ENCODE data around the gene PEAK1. TPM values are rescaled to one million over a fixed set of nuclear protein-coding genes. Genes with fewer than 3 reads are reported as not detected.

PEAK1 gene
- total RNA-seq, 1 donor from 2014 or later, result 66.6 TPM

DNA sequence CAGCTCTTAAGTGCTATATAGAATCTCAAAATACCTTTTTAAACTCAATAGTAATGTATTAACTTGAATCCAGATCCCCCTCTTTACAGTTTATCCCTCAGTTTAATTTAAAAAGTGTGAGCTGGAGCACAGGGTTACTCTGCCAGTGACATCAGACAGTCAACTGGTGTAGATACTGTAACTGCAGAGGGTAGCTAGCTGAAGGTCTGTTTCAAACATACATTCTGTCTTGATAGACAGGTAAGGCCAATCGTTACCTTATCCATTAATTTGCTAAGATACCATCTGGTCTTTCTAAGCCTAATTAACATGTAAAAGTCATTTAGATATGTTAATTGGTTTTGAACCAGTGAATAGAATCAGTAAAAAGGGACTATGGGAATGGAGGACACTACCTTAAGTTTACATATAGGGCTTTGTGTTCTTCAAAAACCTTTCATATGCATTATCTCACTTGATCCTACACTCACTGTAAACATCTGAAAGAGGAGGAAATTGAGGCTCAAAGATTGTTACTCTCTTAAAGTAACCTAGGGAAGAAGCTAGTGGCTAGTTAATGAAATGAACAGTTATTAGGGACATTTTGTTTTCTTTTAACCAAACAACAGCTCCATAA lies 289.5 kb downstream of the PEAK1 start:
- no peak for ATAC-seq
- DNase-seq (ENCODE audit: missing footprints), result no peak
- intact Hi-C loops (cut with DNase I), result no loop called here

DNA sequence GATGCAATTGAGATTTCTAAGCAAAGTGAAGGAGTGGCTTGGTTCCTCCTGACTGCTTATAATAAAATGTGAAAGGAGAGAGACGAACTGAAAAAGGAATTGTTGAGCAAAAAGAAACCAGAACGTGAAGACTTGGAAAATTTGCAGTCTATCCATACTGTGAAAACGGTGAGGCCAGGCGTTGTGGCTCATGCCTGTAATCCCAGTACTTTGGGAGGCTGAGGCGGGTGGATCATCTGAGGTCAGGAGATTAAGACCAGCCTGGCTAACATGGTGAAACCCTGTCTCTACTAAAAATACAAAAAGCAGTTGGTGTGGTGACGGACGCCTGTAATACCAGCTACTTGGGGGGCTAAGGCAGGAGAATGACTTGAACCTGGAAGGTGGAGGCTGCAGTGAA lies 292.3 kb downstream of the PEAK1 start:
- ATAC-seq (no peak), DNase-seq (ENCODE audit: missing footprints) (no peak)
- intact Hi-C loops (cut with DNase I), result no loop called here

- ATAC-seq, result peak; percentile 52
- intact Hi-C loops (cut with DNase I), result no loop called here
- DNase-seq (ENCODE audit: missing footprints), result no peak
Observed at GRCh38 chr15:77126529-77127326, 293.2 kb downstream of the PEAK1 start.

DNA sequence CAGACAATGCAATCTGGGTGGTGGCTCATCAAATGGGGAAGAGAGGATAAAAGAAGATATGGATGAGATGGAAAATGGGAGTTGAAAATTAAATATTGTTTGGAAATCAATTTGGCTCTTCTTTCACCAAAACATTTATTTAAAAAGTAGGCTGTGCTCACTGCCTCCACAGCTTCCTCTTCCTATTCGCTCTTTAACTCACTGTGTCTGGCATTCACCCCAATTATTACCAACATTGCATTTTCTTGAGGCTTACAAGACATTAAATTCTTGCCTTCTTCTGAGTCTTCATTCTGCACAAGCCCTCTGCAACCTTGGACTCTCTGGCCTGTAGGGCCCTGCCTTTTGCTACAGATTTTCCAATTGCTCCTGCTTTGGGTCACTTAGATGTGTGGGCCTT lies 296.1 kb downstream of the PEAK1 start:
- ATAC-seq, result no peak
- no peak for DNase-seq (ENCODE audit: missing footprints)
- intact Hi-C loops (cut with DNase I), result no loop called here

DNA sequence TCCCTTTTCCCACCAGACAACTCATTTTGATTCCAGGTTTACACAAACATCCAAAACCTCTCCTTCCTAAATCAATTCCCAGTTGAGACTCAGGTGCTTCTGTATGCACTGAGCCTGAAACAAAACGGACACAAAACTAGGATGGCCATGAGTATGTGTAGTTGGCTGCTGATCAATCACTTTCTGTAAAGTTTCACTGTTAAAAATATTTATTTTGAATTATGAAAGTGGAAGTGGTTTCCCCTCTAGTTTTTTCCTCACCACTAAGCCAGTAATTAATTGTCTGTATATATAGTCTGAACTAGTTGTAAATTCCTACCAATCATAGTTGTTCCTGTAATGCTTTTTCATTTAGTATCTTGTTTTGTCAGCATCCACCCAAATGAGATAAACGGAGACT lies 297.3 kb downstream of the PEAK1 start:
- intact Hi-C loops (cut with DNase I), result no loop called here
- no peak for ATAC-seq
- DNase-seq (ENCODE audit: missing footprints), result no peak

DNA sequence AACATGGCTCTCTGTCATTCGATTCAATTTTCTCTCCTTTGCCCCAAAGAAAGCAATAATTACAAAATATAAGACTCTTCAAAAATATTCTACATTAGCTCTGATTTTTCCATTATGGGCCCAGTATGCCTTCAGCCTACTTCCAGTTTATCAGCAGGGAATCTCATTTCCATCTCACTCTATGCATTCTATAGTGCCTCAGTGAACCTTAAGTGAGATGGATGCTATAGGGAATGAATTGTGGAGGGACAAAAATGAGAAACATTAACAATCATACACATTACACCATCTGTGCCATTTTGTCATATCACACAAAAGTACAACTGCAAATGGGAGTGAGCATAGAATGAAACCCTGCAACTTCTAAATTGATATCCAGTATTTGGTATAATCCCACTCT lies 298.3 kb downstream of the PEAK1 start:
- intact Hi-C loops (cut with DNase I), result no loop called here
- no peak for DNase-seq (ENCODE audit: missing footprints)
- ATAC-seq, result no peak

GRCh38 chr15:77120576-77120975 lies 299.3 kb downstream of the PEAK1 start:
- ATAC-seq (no peak), DNase-seq (ENCODE audit: missing footprints) (no peak)
- intact Hi-C loops (cut with DNase I), result no loop called here

DNA sequence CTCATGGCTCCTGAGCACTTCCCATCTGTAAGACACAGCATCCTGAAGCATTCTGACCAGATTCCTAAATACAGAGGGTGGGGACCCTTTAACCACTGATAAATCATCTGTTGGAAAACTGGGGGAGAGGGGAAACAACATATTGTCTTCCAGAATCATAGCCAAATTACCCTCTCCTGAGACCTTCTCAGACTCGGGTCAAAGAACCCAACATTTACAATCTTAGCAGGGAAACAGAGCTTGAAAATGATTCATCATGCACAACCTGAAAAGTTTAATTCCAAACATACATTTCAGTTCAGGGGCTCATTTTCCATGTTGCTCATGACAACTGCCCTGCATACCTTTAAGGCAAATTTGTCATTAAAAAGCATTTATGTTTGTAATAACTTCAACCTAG lies 300.5 kb downstream of the PEAK1 start:
- DNase-seq (ENCODE audit: missing footprints) (no peak), ATAC-seq (no peak)
- intact Hi-C loops (cut with DNase I), result loop anchor here (1.0 to 5.0 kb wide), 3 partner anchors 68 to 423 kb away; no protein-coding TSS in a partner anchor

DNA sequence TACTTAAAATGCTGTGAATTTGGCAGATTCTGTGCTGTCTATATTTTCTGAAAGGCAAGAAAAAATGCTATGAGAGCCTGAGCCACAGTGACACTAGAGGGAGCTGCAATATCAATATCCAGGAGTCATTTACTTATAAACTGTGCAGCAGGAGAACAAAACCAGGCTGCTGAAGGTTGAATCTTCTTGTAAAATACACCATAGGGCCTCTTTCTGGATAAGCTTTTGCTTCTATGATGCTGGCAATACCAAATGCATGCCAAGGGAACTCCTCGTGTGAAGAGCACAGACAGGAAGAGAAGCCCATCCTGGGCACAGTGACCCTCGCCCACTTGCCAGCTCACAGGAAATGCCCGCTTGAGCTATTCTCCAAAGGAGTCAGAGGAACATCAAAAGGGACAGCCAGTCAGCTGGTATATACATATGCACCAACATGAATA lies 301.0 kb downstream of the PEAK1 start:
- no peak for DNase-seq (ENCODE audit: missing footprints)
- intact Hi-C loops (cut with DNase I), result loop anchor here (1.0 to 5.0 kb wide), 3 partner anchors 68 to 424 kb away; no protein-coding TSS in a partner anchor

GRCh38 chr15:77115179-77115578 lies 304.7 kb downstream of the PEAK1 start:
- ATAC-seq, result no peak
- intact Hi-C loops (cut with DNase I), result loop anchor here (5.0 kb wide), 1 partner anchor 72 kb away; no protein-coding TSS in a partner anchor
- no peak for DNase-seq (ENCODE audit: missing footprints)

More for the DNA sequence above, 301.0 kb downstream of the PEAK1 start:
- peak; percentile 58 for ATAC-seq

DNA sequence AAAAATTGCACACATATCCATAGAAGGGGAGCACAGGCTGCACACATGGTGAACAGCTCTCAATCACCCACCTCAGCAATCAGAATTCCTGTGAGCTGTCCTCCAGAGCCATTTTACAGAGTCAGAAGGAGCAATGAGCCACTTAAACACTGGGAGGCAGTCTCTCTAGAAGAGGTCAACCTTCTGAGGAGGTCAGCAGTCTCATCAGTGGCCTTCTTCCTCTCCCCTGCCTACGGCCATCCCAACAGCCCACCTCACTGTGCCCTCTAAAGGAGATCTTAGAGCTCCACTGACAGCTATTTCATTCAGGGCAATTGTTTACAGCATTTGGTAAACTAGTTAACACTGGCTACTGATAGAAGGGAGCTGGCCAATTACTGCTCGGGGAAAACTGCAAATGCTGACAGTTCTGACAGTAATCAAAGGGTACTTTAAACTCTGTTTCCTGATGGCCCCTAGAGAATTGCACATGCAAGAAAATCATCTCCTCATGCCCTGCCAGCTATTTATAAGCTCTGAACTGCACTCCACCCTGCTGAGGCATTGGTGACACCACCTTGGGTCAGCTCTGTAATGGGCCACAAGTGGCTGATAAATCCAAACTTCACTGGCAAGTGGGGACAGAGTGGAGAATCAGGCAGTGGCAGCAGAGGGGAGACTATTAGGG lies 306.9 kb downstream of the PEAK1 start:
- ATAC-seq, result no peak
- intact Hi-C loops (cut with DNase I), result no loop called here

GRCh38 chr15:77111789-77112188 lies 308.1 kb downstream of the PEAK1 start:
- intact Hi-C loops (cut with DNase I), result no loop called here
- DNase-seq (ENCODE audit: missing footprints) (no peak), ATAC-seq (no peak)

More for the DNA sequence above, 306.9 kb downstream of the PEAK1 start:
- DNase-seq (ENCODE audit: missing footprints), result no peak

- intact Hi-C loops (cut with DNase I), result loop anchor here (5.0 kb wide), 2 partner anchors 35 to 525 kb away; partner anchors contain the start of genes LINGO1 and TSPAN3
- ATAC-seq, result peak; percentile 62
- DNase-seq (ENCODE audit: missing footprints), result no peak
Observed at GRCh38 chr15:77107531-77108355, 312.2 kb downstream of the PEAK1 start.

DNA sequence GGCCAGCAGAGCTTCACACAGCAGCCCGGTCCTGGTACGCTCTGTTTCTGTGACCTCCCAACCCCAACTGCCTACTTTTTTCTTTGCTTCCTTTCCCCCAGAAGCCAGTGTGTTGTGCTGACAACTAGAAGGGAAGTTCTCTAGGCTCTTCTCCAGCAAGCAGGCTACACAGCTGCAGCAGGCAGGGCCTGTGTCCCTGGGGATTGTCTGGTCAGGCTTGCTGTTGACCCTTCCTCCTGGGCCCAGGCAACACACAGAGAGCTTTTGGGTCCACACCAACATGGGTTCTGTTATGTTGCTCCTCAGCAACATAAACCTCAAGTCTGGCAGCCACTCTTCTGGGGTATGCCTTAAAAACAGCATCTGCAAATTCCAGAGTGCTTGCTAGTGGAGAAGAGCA lies 312.8 kb downstream of the PEAK1 start:
- ATAC-seq, result peak; percentile 79
- no peak for DNase-seq (ENCODE audit: missing footprints)
- intact Hi-C loops (cut with DNase I), result loop anchor here (5.0 kb wide), 2 partner anchors 35 to 525 kb away; partner anchors contain the start of genes LINGO1 and TSPAN3

GRCh38 chr15:77104155-77104554 lies 315.7 kb downstream of the PEAK1 start:
- DNase-seq (ENCODE audit: missing footprints), result no peak
- ATAC-seq, result peak; percentile 72
- intact Hi-C loops (cut with DNase I), result no loop called here

DNA sequence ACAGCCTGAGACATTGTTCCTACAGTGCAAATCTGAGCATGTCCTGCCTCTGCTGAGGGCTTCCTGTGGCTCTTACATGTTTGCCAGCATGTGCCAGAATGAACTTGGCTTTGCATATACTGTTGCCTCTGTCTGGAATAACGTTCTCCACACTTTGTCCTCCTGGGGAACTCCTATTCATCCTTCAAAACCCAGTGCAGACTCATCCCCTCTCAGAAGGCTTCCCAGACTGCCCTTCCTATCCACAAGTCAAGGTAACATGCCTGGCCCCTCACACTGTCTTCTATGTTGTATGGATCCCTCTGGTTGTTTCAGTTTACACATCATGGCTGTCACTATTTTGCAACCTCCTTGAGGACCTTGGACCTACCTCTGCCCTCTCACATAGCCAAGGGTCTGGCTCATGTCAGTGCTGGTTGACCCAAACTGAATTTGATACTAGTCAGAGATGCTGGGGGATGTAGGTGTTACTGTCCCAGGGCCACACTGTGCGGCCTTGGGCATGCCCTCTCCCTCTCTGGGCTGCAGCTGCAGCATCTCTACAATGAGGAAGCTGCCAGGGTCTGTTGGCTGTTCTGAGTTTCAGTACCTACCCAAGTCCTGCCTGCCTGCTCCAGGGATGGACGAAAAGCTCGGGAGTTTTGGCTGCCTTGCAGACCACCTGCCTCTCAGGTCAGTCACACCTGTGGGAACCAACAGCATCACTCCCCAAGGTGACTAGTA lies 320.0 kb downstream of the PEAK1 start:
- intact Hi-C loops (cut with DNase I), result no loop called here
- ATAC-seq (no peak), DNase-seq (ENCODE audit: missing footprints) (no peak)

DNA sequence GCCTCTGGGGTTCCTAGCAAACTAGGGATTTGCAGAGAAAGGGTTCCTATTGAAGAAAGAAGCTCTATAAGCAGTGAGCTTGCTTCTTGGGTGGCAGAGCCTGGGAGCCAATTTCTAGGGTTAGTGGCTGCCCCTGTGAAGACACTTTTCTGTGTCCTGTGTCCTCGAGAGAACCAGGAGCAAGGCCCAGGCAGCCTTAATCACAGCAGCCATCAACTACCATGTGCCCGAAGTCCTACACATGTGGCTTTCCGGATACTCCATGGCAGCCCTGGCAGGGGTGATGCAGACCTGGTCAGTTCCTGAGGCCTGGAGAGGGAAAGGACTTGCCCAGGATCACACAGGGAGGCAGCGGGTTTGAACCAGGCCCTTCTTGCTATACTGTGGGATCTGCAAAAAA lies 321.3 kb downstream of the PEAK1 start:
- intact Hi-C loops (cut with DNase I), result no loop called here
- ATAC-seq (no peak), DNase-seq (ENCODE audit: missing footprints) (no peak)

DNA sequence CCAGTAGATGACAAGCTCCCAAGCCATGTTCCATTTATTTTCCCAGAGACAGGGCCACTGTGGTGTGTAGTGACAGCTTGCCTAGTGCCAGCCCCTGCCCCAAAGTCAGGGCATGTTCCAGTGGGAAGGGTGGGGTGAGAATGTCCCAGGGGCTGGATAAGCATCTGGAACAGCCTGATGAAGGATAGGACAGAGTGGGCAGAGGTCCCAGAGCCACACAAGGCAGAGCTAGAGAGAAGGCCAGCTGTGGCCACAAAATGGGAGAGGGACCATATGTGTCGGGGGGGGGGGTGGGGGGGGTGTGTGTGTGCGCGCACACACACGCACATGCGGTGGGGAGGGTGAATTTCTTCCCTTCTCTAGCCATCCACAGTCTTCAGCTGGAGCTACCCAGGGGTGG lies 322.0 kb downstream of the PEAK1 start:
- intact Hi-C loops (cut with DNase I), result no loop called here
- ATAC-seq (no peak), DNase-seq (ENCODE audit: missing footprints) (no peak)
